GM18505 (cell line): Measurements from ENCODE around the gene GAB1.

Experiments
- ATAC-seq: cut with Tn5 transposase; IDR thresholded peaks from one replicate; pipeline ENCODE4 v1.9.1; 2021; ENCODE audit not compliant: unreplicated experiment
- POLR2A ChIP-seq: IDR thresholded peaks from 4 replicates; pipeline ENCODE4 v1.6.1; 2011; ENCODE audit warnings: borderline replicate concordance; ENCODE audit not compliant: insufficient read depth, insufficient read length; ENCODE audit errors: extremely low read depth

The GAB1 gene

GRCh38 chr4:143441109-143441508 is 104.4 kb downstream of the GAB1 start:
- TF ChIP-seq POLR2A, result no peak

GRCh38 chr4:143441678-143442077 is 105.0 kb downstream of the GAB1 start:
- no peak for ATAC-seq
- TF ChIP-seq POLR2A, result no peak

More at GRCh38 chr4:143441109-143441508, 104.4 kb downstream of the GAB1 start:
- no peak for ATAC-seq

GRCh38 chr4:143443728-143444127 is 107.1 kb downstream of the GAB1 start:
- no peak for ATAC-seq
- no peak for TF ChIP-seq POLR2A

- ATAC-seq, result no peak
- no peak for TF ChIP-seq POLR2A
These were observed 114.5 kb downstream of the GAB1 start for GRCh38 chr4:143451186-143451585.

- TF ChIP-seq POLR2A, result no peak
- ATAC-seq, result no peak
These were observed 118.5 kb downstream of the GAB1 start for GRCh38 chr4:143455211-143455610.

GRCh38 chr4:143458966-143459365 is 122.3 kb downstream of the GAB1 start:
- TF ChIP-seq POLR2A, result no peak

GRCh38 chr4:143473334-143474126 is 136.9 kb downstream of the GAB1 start:
- peak; percentile 62 for ATAC-seq
- no peak for TF ChIP-seq POLR2A

More at GRCh38 chr4:143458966-143459365, 122.3 kb downstream of the GAB1 start:
- no peak for ATAC-seq

GRCh38 chr4:143477487-143477886 is 140.8 kb downstream of the GAB1 start:
- TF ChIP-seq POLR2A, result no peak
- ATAC-seq, result no peak

- no peak for ATAC-seq
- TF ChIP-seq POLR2A, result no peak
These were observed 144.7 kb downstream of the GAB1 start for GRCh38 chr4:143481361-143481760.

- ATAC-seq, result peak; percentile 55
- no peak for TF ChIP-seq POLR2A
These were observed 146.2 kb downstream of the GAB1 start for GRCh38 chr4:143482840-143483239.

- ATAC-seq, result no peak
- no peak for TF ChIP-seq POLR2A
These were observed 149.6 kb downstream of the GAB1 start for GRCh38 chr4:143486314-143486713.

GRCh38 chr4:143488687-143489086 is 152.0 kb downstream of the GAB1 start:
- ATAC-seq, result no peak
- no peak for TF ChIP-seq POLR2A

GRCh38 chr4:143489106-143489505 is 152.4 kb downstream of the GAB1 start:
- no peak for ATAC-seq
- TF ChIP-seq POLR2A, result no peak

GRCh38 chr4:143498021-143498420 is 161.3 kb downstream of the GAB1 start:
- no peak for TF ChIP-seq POLR2A
- ATAC-seq, result no peak
